Measurements from ENCODE around the gene NUP93.

NUP93 gene

GRCh38 chr16:56765949-56766348 lies 36.0 kb downstream of the NUP93 start:
- no peaks in the 10 kb centered on the region for H3K9me3 Mint-ChIP-seq
- CTCF ChIA-PET, result no interaction called here
- H3K36me3 Mint-ChIP-seq, result peaks cover 17% of the 10 kb centered on the region
- H3K27me3 Mint-ChIP-seq, result no peaks in the 10 kb centered on the region
- no peak overlapping the region for H3K4me3 Mint-ChIP-seq
- no peak for DNase-seq
- H3K27ac Mint-ChIP-seq, result no peak overlapping the region
- H3K4me1 Mint-ChIP-seq, result peaks cover 15% of the 10 kb centered on the region

GRCh38 chr16:56767024-56767423 lies 37.1 kb downstream of the NUP93 start:
- no peak overlapping the region for H3K4me3 Mint-ChIP-seq
- H3K36me3 Mint-ChIP-seq, result peaks cover 13% of the 10 kb centered on the region
- H3K9me3 Mint-ChIP-seq, result no peaks in the 10 kb centered on the region
- CTCF ChIA-PET, result no interaction called here
- no peak overlapping the region for H3K27ac Mint-ChIP-seq
- no peaks in the 10 kb centered on the region for H3K27me3 Mint-ChIP-seq
- DNase-seq, result no peak
- H3K4me1 Mint-ChIP-seq, result peaks cover 25% of the 10 kb centered on the region

- Mint-ChIP-seq H3K4me1 (peaks cover 24% of the 10 kb centered on the region), H3K27me3 (no peaks in the 10 kb centered on the region), H3K27ac (no peak overlapping the region), H3K36me3 (peaks cover 2% of the 10 kb centered on the region), H3K9me3 (no peaks in the 10 kb centered on the region), H3K4me3 (no peak overlapping the region)
- DNase-seq, result no peak
- CTCF ChIA-PET, result interaction anchor here (0.8 kb wide), 1 partner anchor 9 kb away, joined by 4 read pairs; no protein-coding TSS in a partner anchor
Measured at GRCh38 chr16:56769677-56770076, 39.7 kb downstream of the NUP93 start.

GRCh38 chr16:56771558-56772279 lies 41.8 kb downstream of the NUP93 start:
- no peak overlapping the region for H3K4me3 Mint-ChIP-seq
- H3K27me3 Mint-ChIP-seq, result no peaks in the 10 kb centered on the region
- CTCF ChIA-PET, result interaction anchor here (0.6 kb wide), 2 partner anchors 63 to 83 kb away, joined by 3 read pairs; no protein-coding TSS in a partner anchor
- H3K27ac Mint-ChIP-seq, result peak overlapping the region; percentile 26
- no peaks in the 10 kb centered on the region for H3K9me3 Mint-ChIP-seq
- peak; percentile 23 for DNase-seq
- H3K4me1 Mint-ChIP-seq, result peaks cover 20% of the 10 kb centered on the region
- H3K36me3 Mint-ChIP-seq, result peaks cover 2% of the 10 kb centered on the region

GRCh38 chr16:56773532-56773931 lies 43.6 kb downstream of the NUP93 start:
- peaks cover 20% of the 10 kb centered on the region for H3K4me1 Mint-ChIP-seq
- H3K27me3 Mint-ChIP-seq, result no peaks in the 10 kb centered on the region
- H3K9me3 Mint-ChIP-seq, result no peaks in the 10 kb centered on the region
- no peak overlapping the region for H3K4me3 Mint-ChIP-seq
- H3K36me3 Mint-ChIP-seq, result no peaks in the 10 kb centered on the region
- no peak for DNase-seq
- H3K27ac Mint-ChIP-seq, result no peak overlapping the region
- CTCF ChIA-PET, result interaction anchor here (1.3 kb wide), 1 partner anchor 11 kb away, joined by 3 read pairs; no protein-coding TSS in a partner anchor

- no peaks in the 10 kb centered on the region for H3K9me3 Mint-ChIP-seq
Measured at GRCh38 chr16:56774016-56774680, 44.2 kb downstream of the NUP93 start.

GRCh38 chr16:56775162-56775561 lies 45.2 kb downstream of the NUP93 start:
- Mint-ChIP-seq H3K27ac (no peak overlapping the region), H3K4me1 (peaks cover 23% of the 10 kb centered on the region), H3K27me3 (no peaks in the 10 kb centered on the region), H3K36me3 (no peaks in the 10 kb centered on the region), H3K9me3 (no peaks in the 10 kb centered on the region), H3K4me3 (no peak overlapping the region)
- CTCF ChIA-PET, result no interaction called here
- no peak for DNase-seq

More at GRCh38 chr16:56774016-56774680, 44.2 kb downstream of the NUP93 start:
- no peak for DNase-seq
- Mint-ChIP-seq H3K4me3 (no peak overlapping the region), H3K27me3 (no peaks in the 10 kb centered on the region), H3K27ac (no peak overlapping the region), H3K4me1 (peaks cover 20% of the 10 kb centered on the region), H3K36me3 (no peaks in the 10 kb centered on the region)
- CTCF ChIA-PET, result interaction anchor here (0.8 to 1.3 kb wide), 2 partner anchors 10 to 95 kb away, joined by 3 read pairs; no protein-coding TSS in a partner anchor

- no peak for DNase-seq
- H3K9me3 Mint-ChIP-seq, result no peaks in the 10 kb centered on the region
- H3K4me3 Mint-ChIP-seq, result no peak overlapping the region
- CTCF ChIA-PET, result no interaction called here
- no peaks in the 10 kb centered on the region for H3K27me3 Mint-ChIP-seq
- H3K4me1 Mint-ChIP-seq, result peaks cover 30% of the 10 kb centered on the region
- H3K36me3 Mint-ChIP-seq, result no peaks in the 10 kb centered on the region
- no peak overlapping the region for H3K27ac Mint-ChIP-seq
Measured at GRCh38 chr16:56776562-56776961, 46.6 kb downstream of the NUP93 start.

- H3K9me3 Mint-ChIP-seq, result no peaks in the 10 kb centered on the region
- H3K27ac Mint-ChIP-seq, result no peak overlapping the region
- no peak overlapping the region for H3K4me3 Mint-ChIP-seq
- peaks cover 28% of the 10 kb centered on the region for H3K4me1 Mint-ChIP-seq
- no peaks in the 10 kb centered on the region for H3K27me3 Mint-ChIP-seq
- no peaks in the 10 kb centered on the region for H3K36me3 Mint-ChIP-seq
- CTCF ChIA-PET, result no interaction called here
- no peak for DNase-seq
Measured at GRCh38 chr16:56777001-56777400, 47.1 kb downstream of the NUP93 start.

GRCh38 chr16:56777482-56777881 lies 47.6 kb downstream of the NUP93 start:
- H3K4me1 Mint-ChIP-seq, result peaks cover 25% of the 10 kb centered on the region
- no peaks in the 10 kb centered on the region for H3K9me3 Mint-ChIP-seq
- DNase-seq, result no peak
- no peak overlapping the region for H3K27ac Mint-ChIP-seq
- CTCF ChIA-PET, result interaction anchor here (0.6 to 1.8 kb wide), 2 partner anchors 8 to 16 kb away, joined by 3 to 7 read pairs; no protein-coding TSS in a partner anchor
- no peaks in the 10 kb centered on the region for H3K36me3 Mint-ChIP-seq
- no peaks in the 10 kb centered on the region for H3K27me3 Mint-ChIP-seq
- H3K4me3 Mint-ChIP-seq, result no peak overlapping the region

- H3K27ac Mint-ChIP-seq, result no peak overlapping the region
- H3K4me1 Mint-ChIP-seq, result peaks cover 19% of the 10 kb centered on the region
Measured at GRCh38 chr16:56779906-56780305, 50.0 kb downstream of the NUP93 start.

GRCh38 chr16:56780646-56781045 lies 50.7 kb downstream of the NUP93 start:
- Mint-ChIP-seq H3K27me3 (no peaks in the 10 kb centered on the region), H3K27ac (no peak overlapping the region), H3K4me1 (peaks cover 19% of the 10 kb centered on the region), H3K4me3 (no peak overlapping the region), H3K36me3 (no peaks in the 10 kb centered on the region), H3K9me3 (no peaks in the 10 kb centered on the region)
- CTCF ChIA-PET, result interaction anchor here (1.0 to 1.1 kb wide), 2 partner anchors 8 to 180 kb away, joined by 3 read pairs; no protein-coding TSS in a partner anchor
- peak; percentile 26 for DNase-seq

More at GRCh38 chr16:56779906-56780305, 50.0 kb downstream of the NUP93 start:
- Mint-ChIP-seq H3K9me3 (no peaks in the 10 kb centered on the region), H3K36me3 (no peaks in the 10 kb centered on the region), H3K27me3 (no peaks in the 10 kb centered on the region), H3K4me3 (no peak overlapping the region)
- CTCF ChIA-PET, result interaction anchor here (1.0 to 1.1 kb wide), 2 partner anchors 9 to 179 kb away, joined by 3 read pairs; no protein-coding TSS in a partner anchor
- no peak for DNase-seq

- H3K4me3 Mint-ChIP-seq, result no peak overlapping the region
- DNase-seq, result no peak
- no peaks in the 10 kb centered on the region for H3K9me3 Mint-ChIP-seq
- H3K36me3 Mint-ChIP-seq, result no peaks in the 10 kb centered on the region
- CTCF ChIA-PET, result no interaction called here
- H3K27me3 Mint-ChIP-seq, result no peaks in the 10 kb centered on the region
- peaks cover 19% of the 10 kb centered on the region for H3K4me1 Mint-ChIP-seq
- no peak overlapping the region for H3K27ac Mint-ChIP-seq
Measured at GRCh38 chr16:56781528-56781961, 51.6 kb downstream of the NUP93 start.

- Mint-ChIP-seq H3K4me3 (no peak overlapping the region), H3K9me3 (no peaks in the 10 kb centered on the region), H3K36me3 (no peaks in the 10 kb centered on the region), H3K27me3 (no peaks in the 10 kb centered on the region), H3K27ac (no peak overlapping the region), H3K4me1 (peaks cover 19% of the 10 kb centered on the region)
- CTCF ChIA-PET, result interaction anchor here (1.5 to 1.7 kb wide), 2 partner anchors 10 to 86 kb away, joined by 4 to 6 read pairs; no protein-coding TSS in a partner anchor
- no peak for DNase-seq
Measured at GRCh38 chr16:56783344-56783743, 53.4 kb downstream of the NUP93 start.
